Endometrial microvascular endothelial cells (primary cell): ENCODE results near the gene SPATA17. TPM values are rescaled to one million over a fixed set of nuclear protein-coding genes. Genes with fewer than 3 reads are reported as not detected.
"Not testable (repeated sequence)": the region's sequence is repeated elsewhere in the genome, so short reads cannot be mapped to it uniquely, and the experiment has no call there.

Source experiments
- in situ Hi-C: cut with HindIII; loops from 2 replicates; pipeline ENCODE4 v1.10.0; 2017; ENCODE audit warnings: low sequenced_read_pairs, low pct_unique_long_range_greater_than_20kb; ENCODE audit errors: inconsistent ontology term
- total RNA-seq: library from RNA; depleted of rRNA; stranded (reverse); fragments of >200 nt; gene quantifications from one replicate; pipeline ENCODE4 v1.2.3, GENCODE V29; 2015; ENCODE audit errors: inconsistent ontology term

SPATA17 gene
- total RNA-seq, 1 donor from 2014 or later = not detected

- in situ Hi-C loops = no loop called here
These were observed 37.3 kb downstream of the SPATA17 start for GRCh38 chr1:217668351-217668940.

- in situ Hi-C loops = no loop called here
These were observed 42.2 kb downstream of the SPATA17 start for GRCh38 chr1:217673387-217673786.

GRCh38 chr1:217674028-217674729 lies 43.0 kb downstream of the SPATA17 start:
- in situ Hi-C loops = no loop called here

DNA sequence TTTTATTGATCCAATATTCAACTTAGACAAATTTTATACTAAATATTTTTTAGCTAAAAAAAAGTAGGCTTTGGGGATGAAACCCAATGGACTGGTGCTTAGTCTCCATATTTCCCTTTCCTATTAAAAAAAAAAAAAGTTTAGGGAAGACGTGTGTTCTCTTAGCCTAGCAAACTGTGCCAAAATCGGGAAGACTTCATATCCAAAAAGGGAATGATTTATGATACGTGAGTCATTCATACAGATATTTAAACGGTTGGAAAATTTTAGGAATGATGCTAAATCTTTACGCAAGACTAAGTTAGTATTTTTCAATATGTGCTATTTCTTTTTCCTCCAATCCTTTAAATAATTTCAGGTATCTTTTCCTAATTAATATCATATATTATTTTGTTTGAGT lies 50.7 kb downstream of the SPATA17 start:
- in situ Hi-C loops = no loop called here

DNA sequence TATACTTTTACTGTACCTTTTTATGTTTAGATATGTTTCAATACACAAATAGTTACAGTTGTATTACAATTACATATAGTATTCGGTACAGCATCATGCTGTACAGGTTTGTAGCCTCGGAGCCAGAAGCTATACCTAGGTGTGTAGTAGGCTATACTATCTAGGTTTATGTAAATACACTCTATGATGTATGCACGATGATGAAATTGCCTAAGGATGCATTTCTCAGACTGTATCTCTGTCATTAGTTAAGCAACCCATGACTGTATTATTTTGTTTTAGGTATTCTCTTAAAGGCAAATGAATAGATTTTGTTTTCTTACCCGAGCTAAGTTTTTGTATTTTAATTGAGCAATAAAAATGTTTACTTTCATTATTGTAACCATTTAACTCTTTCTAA lies 56.4 kb downstream of the SPATA17 start:
- in situ Hi-C loops = no loop called here

- in situ Hi-C loops = not testable (repeated sequence)
These were observed 65.0 kb downstream of the SPATA17 start for GRCh38 chr1:217696140-217696539.

- in situ Hi-C loops = no loop called here
These were observed 72.2 kb downstream of the SPATA17 start for GRCh38 chr1:217703326-217703725.

- in situ Hi-C loops = no loop called here
These were observed 81.9 kb downstream of the SPATA17 start for GRCh38 chr1:217712925-217713597.

- in situ Hi-C loops = no loop called here
These were observed 84.5 kb downstream of the SPATA17 start for GRCh38 chr1:217715681-217716080.

GRCh38 chr1:217717959-217718358 lies 86.8 kb downstream of the SPATA17 start:
- in situ Hi-C loops = no loop called here

- in situ Hi-C loops = no loop called here
These were observed 87.7 kb downstream of the SPATA17 start for GRCh38 chr1:217718873-217719272.

- in situ Hi-C loops = no loop called here
These were observed 90.5 kb downstream of the SPATA17 start for GRCh38 chr1:217721692-217722091.

DNA sequence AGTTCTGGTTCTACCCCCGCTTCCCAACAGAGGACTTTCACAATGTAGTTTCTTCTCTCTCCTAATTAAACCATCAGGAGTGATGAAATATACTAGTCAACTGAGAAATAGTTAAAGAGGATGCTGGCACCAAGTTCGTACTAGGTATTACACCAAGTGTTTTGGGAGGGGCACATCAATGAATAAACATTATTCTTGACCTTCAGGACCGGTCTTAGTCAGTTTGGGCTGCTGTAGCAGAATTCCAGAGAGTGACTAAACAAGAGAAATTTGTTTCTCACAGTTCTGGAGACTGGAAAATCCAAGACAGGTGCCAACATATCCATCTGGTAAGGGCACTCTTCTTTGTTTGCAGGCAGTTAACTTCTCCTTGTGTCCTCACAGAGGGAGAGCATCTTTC lies 103.8 kb downstream of the SPATA17 start:
- in situ Hi-C loops = no loop called here

GRCh38 chr1:217747156-217747769 lies 116.1 kb downstream of the SPATA17 start:
- in situ Hi-C loops = no loop called here

DNA sequence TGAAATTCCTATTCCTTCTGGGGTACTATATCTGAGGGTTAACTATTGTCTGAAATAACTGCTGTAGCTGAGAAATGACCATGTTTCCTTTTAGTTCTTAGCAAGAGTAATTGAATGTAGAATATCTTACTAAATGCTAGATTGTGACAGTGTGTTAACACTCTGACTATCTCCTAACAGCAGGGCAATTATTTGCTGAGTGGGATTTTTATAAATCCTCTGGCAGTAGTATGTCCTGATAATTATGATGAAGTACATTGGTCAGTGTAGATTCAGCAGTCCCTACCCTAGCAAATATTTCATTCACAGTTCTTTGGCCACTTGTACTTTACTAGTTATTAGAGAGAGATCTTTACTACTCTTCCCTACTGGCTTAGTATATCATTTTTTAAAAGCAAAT lies 138.6 kb downstream of the SPATA17 start:
- in situ Hi-C loops = no loop called here

DNA sequence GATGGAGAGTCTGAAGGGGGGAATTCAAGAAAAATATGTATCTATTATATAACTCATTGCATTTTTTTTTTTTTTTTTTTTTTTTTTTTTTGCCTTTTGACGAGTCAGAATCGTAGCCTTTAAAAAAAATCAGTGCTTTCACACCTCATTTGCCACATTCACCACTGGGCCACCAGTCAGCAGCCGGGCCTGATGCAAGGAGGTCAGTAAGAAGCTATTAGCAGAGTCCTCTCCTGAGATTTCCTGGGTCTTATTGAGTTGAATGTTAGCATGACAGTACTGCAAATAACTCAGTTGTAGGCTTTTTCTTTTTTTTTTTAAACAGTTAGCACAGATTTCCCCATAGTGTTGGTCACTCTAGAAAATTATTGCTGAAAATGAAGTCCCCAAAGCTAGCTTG lies 139.8 kb downstream of the SPATA17 start:
- in situ Hi-C loops = no loop called here

- in situ Hi-C loops = no loop called here
These were observed 145.5 kb downstream of the SPATA17 start for GRCh38 chr1:217776693-217777092.

GRCh38 chr1:217781056-217781455 lies 149.9 kb downstream of the SPATA17 start:
- in situ Hi-C loops = no loop called here

DNA sequence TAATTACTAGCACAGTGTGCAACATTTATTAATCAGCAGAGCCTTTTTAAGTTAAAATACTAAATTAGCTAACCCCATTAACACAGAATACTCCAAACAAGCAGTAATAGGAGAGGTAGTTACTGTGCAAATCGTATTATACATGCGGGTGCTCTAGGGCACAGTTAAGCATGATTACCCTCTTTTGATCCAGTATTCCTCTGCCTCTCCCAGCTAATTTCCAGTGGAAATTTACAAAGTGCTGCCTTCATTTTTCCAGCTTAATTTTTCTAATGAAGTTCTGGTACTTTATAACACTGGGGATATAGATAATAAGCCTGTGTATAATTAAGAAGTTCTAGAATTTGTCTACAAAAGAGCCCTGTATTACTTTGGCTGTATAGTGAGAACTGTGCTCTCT lies 159.9 kb downstream of the SPATA17 start:
- in situ Hi-C loops = no loop called here

GRCh38 chr1:217805792-217806191 lies 174.6 kb downstream of the SPATA17 start:
- in situ Hi-C loops = no loop called here
